A673 (cell line): ENCODE results near the gene SPATA13. TPM values are rescaled to one million over a fixed set of nuclear protein-coding genes. Genes with fewer than 3 reads are reported as not detected.

Source experiments
- BruUV-seq: library from RNA; stranded (reverse); fragments of 400-500 nt; replicated peaks from 2 replicates; lab custom pipeline; 2021; lab: Mats Ljungman, UMichigan
- CTCF ChIA-PET: fragments of 300-600 bp; sonication (Branson Sonifier 250); formaldehyde crosslinking; loops from one replicate; lab custom pipeline; 2022; ENCODE audit warnings: antibody characterized with exemption; lab: Charles Lee
- POLR2A ChIA-PET: fragments of 300-600 bp; sonication (Branson Sonifier 250); formaldehyde crosslinking; loops from one replicate; lab custom pipeline; 2022; ENCODE audit warnings: antibody characterized with exemption; ENCODE audit not compliant: low non-redundant PET; lab: Charles Lee
- DNase-seq: peaks from one replicate; pipeline ENCODE4 v3.0.0-alpha.2; 2015; ENCODE audit warnings: low spot score
- H3K27ac ChIP-seq: fragments of 200-600 bp; sonication (generic); 2 replicates; pipeline ENCODE4 v1.5.1; 2016; ENCODE audit warnings: mixed run types, low read depth, mild to moderate bottlenecking, mixed read lengths, antibody characterized with exemption, low read length; ENCODE audit not compliant: poor library complexity, severe bottlenecking
- H3K27me3 ChIP-seq: fragments of 200-600 bp; sonication (generic); replicated peaks from 2 replicates; pipeline ENCODE4 v1.6.1; 2017; ENCODE audit warnings: mixed run types, low read depth, mild to moderate bottlenecking, mixed read lengths, antibody characterized with exemption, low read length; ENCODE audit not compliant: insufficient read depth, poor library complexity
- H3K36me3 ChIP-seq: fragments of 200-600 bp; sonication (generic); 2 replicates; pipeline ENCODE4 v1.6.1; 2016; ENCODE audit warnings: mixed run types, mild to moderate bottlenecking, mixed read lengths, antibody characterized with exemption, low read length; ENCODE audit not compliant: insufficient read depth, poor library complexity, severe bottlenecking
- H3K4me1 ChIP-seq: fragments of 200-600 bp; sonication (generic); 2 replicates; pipeline ENCODE4 v1.6.1; 2017; ENCODE audit warnings: mixed run types, mild to moderate bottlenecking, mixed read lengths, antibody characterized with exemption, low read length; ENCODE audit not compliant: insufficient read depth, poor library complexity, severe bottlenecking
- H3K4me3 ChIP-seq: fragments of 200-600 bp; sonication (generic); 2 replicates; pipeline ENCODE4 v1.5.1; 2016; ENCODE audit warnings: low read depth, mixed run types, mild to moderate bottlenecking, mixed read lengths, low read length; ENCODE audit not compliant: poor library complexity, severe bottlenecking
- H3K9me3 ChIP-seq: fragments of 200-600 bp; sonication (generic); 2 replicates; pipeline ENCODE4 v1.6.1; 2016; ENCODE audit warnings: mixed run types, low read depth, mild to moderate bottlenecking, mixed read lengths, antibody characterized with exemption, low read length; ENCODE audit not compliant: poor library complexity, severe bottlenecking
- CTCF ChIP-seq: fragments of 300-800, 200-600 bp; sonication (generic); conservative IDR thresholded peaks from 2 replicates; pipeline ENCODE4 v1.5.1; 2017; ENCODE audit warnings: low read depth, mild to moderate bottlenecking, antibody characterized with exemption, low read length, moderate library complexity, mixed read lengths
- EZH2 ChIP-seq: fragments of 200-600 bp; sonication (generic); IDR thresholded peaks from 2 replicates; pipeline ENCODE4 v1.6.1; 2017; ENCODE audit warnings: borderline replicate concordance, low read depth, mild to moderate bottlenecking, mixed read lengths, antibody characterized with exemption, low read length; ENCODE audit not compliant: poor library complexity, severe bottlenecking
- intact Hi-C: fragments of 100-400 bp; cut with micrococcal nuclease; formaldehyde crosslinking; loops from one replicate; pipeline ENCODE4 v1.10.0; 2022; ENCODE audit not compliant: unreplicated experiment
- total RNA-seq: library from RNA; stranded (reverse); gene quantifications from 2 replicates; pipeline ENCODE4 v1.2.3, GENCODE V29; 2021

The SPATA13 gene
- total RNA-seq, 1 experiment from 2014 or later, result 58.2 TPM

DNA sequence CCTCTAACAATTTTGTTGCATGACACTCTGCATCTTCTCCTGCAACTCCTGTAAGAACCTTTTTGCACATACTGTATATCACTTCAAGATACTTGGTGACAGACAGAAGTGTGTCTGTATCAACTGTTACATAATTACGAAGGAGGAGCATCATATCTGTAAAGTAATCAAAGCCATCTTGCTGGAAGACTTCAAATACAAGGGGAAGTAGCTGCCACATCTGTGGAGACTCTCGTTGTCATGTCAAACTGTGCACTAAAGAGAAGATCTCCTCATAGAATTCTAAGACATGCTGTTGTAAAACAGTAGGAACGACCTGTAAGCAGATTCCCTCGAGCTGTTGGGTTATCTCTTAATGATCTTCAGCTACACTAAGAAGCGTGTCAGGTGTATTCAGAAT lies 38.0 kb upstream of the SPATA13 start:
- H3K27me3 ChIP-seq, result no peaks in the 10 kb centered on the region
- ChIA-PET POLR2A (no interaction called here), CTCF (no interaction called here)
- no peak for TF ChIP-seq EZH2
- no peak for TF ChIP-seq CTCF
- no peaks in the 10 kb centered on the region for H3K36me3 ChIP-seq
- H3K9me3 ChIP-seq, result no peaks in the 10 kb centered on the region
- no peak overlapping the region for H3K4me3 ChIP-seq
- peaks cover 3% of the 10 kb centered on the region for H3K4me1 ChIP-seq
- H3K27ac ChIP-seq, result no peak overlapping the region
- BruUV-seq, result no TSS peak
- no peak for DNase-seq
- intact Hi-C loops, result no loop called here

DNA sequence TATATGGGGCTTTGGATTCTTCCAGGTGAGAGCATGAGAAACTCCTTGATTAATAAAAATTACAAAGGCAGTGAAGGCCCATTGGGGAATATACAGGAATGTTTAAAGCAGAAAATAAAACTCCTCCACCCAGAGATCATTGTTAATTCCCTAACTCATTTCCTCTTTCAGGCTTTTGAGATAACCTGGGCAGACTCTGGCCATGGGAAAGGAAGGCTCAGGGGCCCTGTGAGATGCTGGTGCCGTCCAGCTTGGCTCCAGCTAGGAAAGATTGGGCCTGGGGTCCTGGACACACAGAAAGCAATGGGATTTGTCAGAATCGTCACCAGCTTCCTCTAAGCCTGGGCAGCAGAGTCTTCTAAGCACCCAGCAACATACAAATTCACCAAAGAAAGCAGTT lies 36.8 kb upstream of the SPATA13 start:
- Histone ChIP-seq H3K27ac (no peak overlapping the region), H3K27me3 (no peaks in the 10 kb centered on the region), H3K4me3 (no peak overlapping the region), H3K4me1 (peaks cover 4% of the 10 kb centered on the region), H3K36me3 (no peaks in the 10 kb centered on the region), H3K9me3 (no peaks in the 10 kb centered on the region)
- ChIA-PET POLR2A (no interaction called here), CTCF (no interaction called here)
- BruUV-seq, result no TSS peak
- intact Hi-C loops, result no loop called here
- TF ChIP-seq CTCF, result no peak
- TF ChIP-seq EZH2, result no peak
- no peak for DNase-seq

GRCh38 chr13:24124789-24125476 lies 35.6 kb upstream of the SPATA13 start:
- POLR2A ChIA-PET, result no interaction called here
- Histone ChIP-seq H3K9me3 (no peaks in the 10 kb centered on the region), H3K36me3 (no peaks in the 10 kb centered on the region), H3K4me1 (peaks cover 4% of the 10 kb centered on the region), H3K27me3 (no peaks in the 10 kb centered on the region), H3K4me3 (no peak overlapping the region), H3K27ac (no peak overlapping the region)
- no TSS peak for BruUV-seq
- no peak for DNase-seq
- intact Hi-C loops, result no loop called here
- TF ChIP-seq CTCF (no peak), EZH2 (no peak)
- CTCF ChIA-PET, result no interaction called here
